PC-9 (cell line): ENCODE measurements around the gene DNAJB8. TPM values are rescaled to one million over a fixed set of nuclear protein-coding genes. Genes with fewer than 3 reads are reported as not detected.

Experiments used
- BruUV-seq: library from RNA; stranded (reverse); fragments of 400-500 nt; replicated peaks from 2 replicates; lab custom pipeline; 2021; lab: Mats Ljungman, UMichigan
- CTCF ChIA-PET: fragments of 300-600 bp; sonication (Branson Sonifier 250); formaldehyde crosslinking; loops from one replicate; lab custom pipeline; 2022; ENCODE audit warnings: antibody characterized with exemption; lab: Charles Lee
- POLR2A ChIA-PET: fragments of 300-600 bp; sonication (Branson Sonifier 250); formaldehyde crosslinking; loops from one replicate; lab custom pipeline; 2022; ENCODE audit warnings: antibody characterized with exemption; ENCODE audit not compliant: unreplicated experiment; lab: Charles Lee
- DNase-seq, 2 experiments: peaks; one replicate each; pipeline versions ENCODE4 v3.0.0 to v3.0.0-alpha.2; 2015 to 2022; ENCODE audit warnings: mixed read lengths in 1 of 2
- H2AFZ ChIP-seq: fragments of 200-600 bp; sonication (generic); 2 replicates; pipeline ENCODE4 v1.8.1; 2017; ENCODE audit warnings: antibody characterized with exemption
- H3F3A ChIP-seq: fragments of 200-600 bp; sonication (generic); 2 replicates; pipeline ENCODE4 v1.8.1; 2017; ENCODE audit warnings: antibody characterized with exemption, mild to moderate bottlenecking, low read depth; ENCODE audit not compliant: insufficient read depth
- H3K27ac ChIP-seq: fragments of 200-600 bp; sonication (generic); 2 replicates; pipeline ENCODE4 v1.6.1; 2016; ENCODE audit warnings: mixed run types
- H3K27me3 ChIP-seq: fragments of 200-600 bp; sonication (generic); 2 replicates; pipeline ENCODE4 v1.6.1; 2016; ENCODE audit warnings: low read depth, mixed run types; ENCODE audit not compliant: insufficient read depth
- H3K36me3 ChIP-seq: fragments of 200-600 bp; sonication (generic); 2 replicates; pipeline ENCODE4 v1.6.1; 2016; ENCODE audit warnings: low read depth, mixed run types
- H3K4me1 ChIP-seq: fragments of 200-600 bp; sonication (generic); replicated peaks from 2 replicates; pipeline ENCODE4 v1.6.1; 2016; ENCODE audit warnings: mixed run types; ENCODE audit not compliant: insufficient read depth
- H3K4me2 ChIP-seq: fragments of 200-600 bp; sonication (generic); 2 replicates; pipeline ENCODE4 v1.6.1; 2017; ENCODE audit warnings: mixed run types
- H3K4me3 ChIP-seq: fragments of 200-600 bp; sonication (generic); 2 replicates; pipeline ENCODE4 v1.6.1; 2016; ENCODE audit warnings: mixed run types
- H3K79me2 ChIP-seq: fragments of 200-600 bp; sonication (generic); 2 replicates; pipeline ENCODE4 v1.6.1; 2017; ENCODE audit warnings: low read depth, mixed run types
- H3K9me2 ChIP-seq: fragments of 200-600 bp; sonication (generic); 2 replicates; pipeline ENCODE4 v1.8.1; 2017; ENCODE audit warnings: mild to moderate bottlenecking; ENCODE audit not compliant: insufficient read depth
- H3K9me3 ChIP-seq: fragments of 200-600 bp; sonication (generic); 2 replicates; pipeline ENCODE4 v1.8.1; 2016; ENCODE audit warnings: low read depth; ENCODE audit not compliant: insufficient read depth
- H4K20me1 ChIP-seq: fragments of 200-600 bp; sonication (generic); 2 replicates; pipeline ENCODE4 v1.8.1; 2017; ENCODE audit not compliant: insufficient read depth
- CTCF ChIP-seq: fragments of 200-600 bp; sonication (generic); conservative IDR thresholded peaks from 2 replicates; pipeline ENCODE4 v1.6.1; 2017; ENCODE audit warnings: mixed run types, antibody characterized with exemption, mild to moderate bottlenecking, moderate library complexity
- EZH2 ChIP-seq: fragments of 200-600 bp; sonication (generic); IDR thresholded peaks from 2 replicates; pipeline ENCODE4 v1.8.0; 2017; ENCODE audit warnings: antibody characterized with exemption, low read depth
- intact Hi-C: fragments of 100-400 bp; cut with micrococcal nuclease; formaldehyde crosslinking; loops from one replicate; pipeline ENCODE4 v1.10.0; 2022; ENCODE audit not compliant: unreplicated experiment
- total RNA-seq: library from RNA; stranded (reverse); gene quantifications from 2 replicates; pipeline ENCODE4 v1.2.3, GENCODE V29; 2021

The DNAJB8 gene
- total RNA-seq, 1 experiment from 2014 or later: not detected

GRCh38 chr3:128499724-128500275 lies 33.1 kb upstream of the DNAJB8 start:
- Histone ChIP-seq H3K27ac (no peak overlapping the region), H3K36me3 (0 out of 2 replicates have a peak, but pooled peaks cover 3% of the 10 kb centered on the region), H3F3A (no peaks in the 10 kb centered on the region), H3K79me2 (no peaks in the 10 kb centered on the region), H3K4me2 (no peak overlapping the region), H4K20me1 (no peaks in the 10 kb centered on the region), H2AFZ (no peak overlapping the region), H3K9me3 (no peaks in the 10 kb centered on the region), H3K4me3 (no peak overlapping the region), H3K9me2 (no peaks in the 10 kb centered on the region), H3K4me1 (peaks cover 6% of the 10 kb centered on the region), H3K27me3 (no peaks in the 10 kb centered on the region)
- intact Hi-C loops: no loop called here
- DNase-seq: no peak
- TF ChIP-seq EZH2: no peak
- no peak for TF ChIP-seq CTCF
- CTCF ChIA-PET: interaction anchor here (1.0 kb wide), 1 partner anchor 10 kb away, joined by 3 read pairs; no protein-coding TSS in a partner anchor
- POLR2A ChIA-PET: no interaction called here
- BruUV-seq: no TSS peak

GRCh38 chr3:128498901-128499530 lies 32.3 kb upstream of the DNAJB8 start:
- H3K4me1 ChIP-seq: no peaks in the 10 kb centered on the region
- TF ChIP-seq CTCF (no peak), EZH2 (no peak)
- intact Hi-C loops: loop anchor here (1.0 kb wide), 1 partner anchor 404 kb away; no protein-coding TSS in a partner anchor
- no peaks in the 10 kb centered on the region for H3K9me3 ChIP-seq
- no peak overlapping the region for H3K4me2 ChIP-seq
- BruUV-seq: no TSS peak
- no peaks in the 10 kb centered on the region; the same call in 1 of the 2 replicates for H4K20me1 ChIP-seq
- H3K27ac ChIP-seq: no peak overlapping the region
- H3K27me3 ChIP-seq: no peaks in the 10 kb centered on the region
- DNase-seq: no peak
- H3K9me2 ChIP-seq: no peaks in the 10 kb centered on the region
- no peaks in the 10 kb centered on the region; the same call in 1 of the 2 replicates for H3F3A ChIP-seq
- ChIA-PET CTCF (interaction anchor here (1.0 kb wide), 1 partner anchor 9 kb away, joined by 3 read pairs; no protein-coding TSS in a partner anchor), POLR2A (no interaction called here)
- H3K36me3 ChIP-seq: 0 out of 2 replicates have a peak, but pooled peaks cover 3% of the 10 kb centered on the region
- no peak overlapping the region for H3K4me3 ChIP-seq
- no peaks in the 10 kb centered on the region for H3K79me2 ChIP-seq
- H2AFZ ChIP-seq: no peak overlapping the region

- POLR2A ChIA-PET: no interaction called here
Measured at GRCh38 chr3:128498127-128498626, 31.5 kb upstream of the DNAJB8 start.

More at GRCh38 chr3:128498127-128498626, 31.5 kb upstream of the DNAJB8 start:
- Histone ChIP-seq H3K79me2 (no peaks in the 10 kb centered on the region), H3K4me3 (no peak overlapping the region), H3K36me3 (0 out of 2 replicates have a peak, but pooled peaks cover 3% of the 10 kb centered on the region), H2AFZ (no peak overlapping the region), H3K9me2 (no peaks in the 10 kb centered on the region), H3K27me3 (no peaks in the 10 kb centered on the region), H3K4me1 (no peaks in the 10 kb centered on the region), H3K9me3 (no peaks in the 10 kb centered on the region), H3K27ac (no peak overlapping the region), H4K20me1 (no peaks in the 10 kb centered on the region; the same call in 1 of the 2 replicates), H3F3A (no peaks in the 10 kb centered on the region; the same call in 1 of the 2 replicates), H3K4me2 (no peak overlapping the region)
- no peak for DNase-seq
- no TSS peak for BruUV-seq
- CTCF ChIA-PET: interaction anchor here (0.8 kb wide), 1 partner anchor 274 kb away, joined by 6 read pairs; no protein-coding TSS in a partner anchor
- peak; percentile 13; the same call in 1 of the 2 replicates for TF ChIP-seq CTCF
- no peak for TF ChIP-seq EZH2
- intact Hi-C loops: loop anchor here (1.0 kb wide), 1 partner anchor 403 kb away; no protein-coding TSS in a partner anchor
